SH-SY5Y (cell line): ENCODE measurements around the gene LTK.

Experiments used
- GATA2 ChIP-seq: IDR thresholded peaks from 2 replicates; pipeline ENCODE4 v1.6.1; 2011; ENCODE audit warnings: mild to moderate bottlenecking, low read depth, low read length
- GATA3 ChIP-seq: IDR thresholded peaks from 2 replicates; pipeline ENCODE4 v1.6.1; 2011; ENCODE audit warnings: low read depth, mild to moderate bottlenecking, low read length, moderate library complexity

Gene LTK

GRCh38 chr15:41483519-41483918 lies 30.1 kb downstream of the LTK start:
- TF ChIP-seq GATA2, result no peak
- TF ChIP-seq GATA3, result no peak

GRCh38 chr15:41483115-41483514 lies 30.5 kb downstream of the LTK start:
- TF ChIP-seq GATA3 (no peak), GATA2 (no peak)

GRCh38 chr15:41482110-41482877 lies 31.3 kb downstream of the LTK start:
- TF ChIP-seq GATA3 (no peak), GATA2 (no peak)

- TF ChIP-seq GATA3 (no peak), GATA2 (no peak)
Measured at GRCh38 chr15:41480396-41481140, 33.1 kb downstream of the LTK start.

GRCh38 chr15:41476416-41477048 lies 37.1 kb downstream of the LTK start:
- TF ChIP-seq GATA3, result no peak
- TF ChIP-seq GATA2, result no peak

GRCh38 chr15:41474941-41475340 lies 38.7 kb downstream of the LTK start:
- TF ChIP-seq GATA2, result no peak
- no peak for TF ChIP-seq GATA3

- no peak for TF ChIP-seq GATA2
- TF ChIP-seq GATA3, result no peak
Measured at GRCh38 chr15:41474436-41474835, 39.2 kb downstream of the LTK start.

GRCh38 chr15:41473418-41473817 lies 40.2 kb downstream of the LTK start:
- TF ChIP-seq GATA3, result no peak
- no peak for TF ChIP-seq GATA2

- TF ChIP-seq GATA3 (no peak), GATA2 (no peak)
Measured at GRCh38 chr15:41466711-41467110, 46.9 kb downstream of the LTK start.

GRCh38 chr15:41465822-41466421 lies 47.7 kb downstream of the LTK start:
- TF ChIP-seq GATA2 (no peak), GATA3 (no peak)

- TF ChIP-seq GATA3 (no peak), GATA2 (no peak)
Measured at GRCh38 chr15:41464889-41465580, 48.6 kb downstream of the LTK start.

GRCh38 chr15:41462084-41462795 lies 51.4 kb downstream of the LTK start:
- TF ChIP-seq GATA3, result no peak
- TF ChIP-seq GATA2, result no peak
